HepG2 (cell line): ENCODE results near the gene OR10G8. TPM values are rescaled to one million over a fixed set of nuclear protein-coding genes. Genes with fewer than 3 reads are reported as not detected.

Experiments used
- ARID4A ChIP-seq: sonication (generic); formaldehyde crosslinking; IDR thresholded peaks from 2 replicates; pipeline ENCODE4 v1.5.0; 2020; ENCODE audit warnings: mild to moderate bottlenecking, missing genetic modification reagents, borderline replicate concordance
- BCLAF1 ChIP-seq: fragments of 450-650 bp; IDR thresholded peaks from 2 replicates; pipeline ENCODE4 v1.6.1; 2017; ENCODE audit warnings: mild to moderate bottlenecking
- IRF9 ChIP-seq: sonication (generic); formaldehyde crosslinking; IDR thresholded peaks from 2 replicates; pipeline ENCODE4 v1.8.0; 2022; ENCODE audit warnings: missing genetic modification reagents, mild to moderate bottlenecking, borderline replicate concordance
- LBX2 ChIP-seq: sonication (generic); formaldehyde crosslinking; IDR thresholded peaks from 2 replicates; pipeline ENCODE4 v1.5.0; 2020; ENCODE audit warnings: missing genetic modification reagents, mild to moderate bottlenecking, borderline replicate concordance
- PRDM4 ChIP-seq: sonication (generic); formaldehyde crosslinking; IDR thresholded peaks from 2 replicates; pipeline ENCODE4 v1.9.0; 2021; ENCODE audit warnings: missing genetic modification reagents, borderline replicate concordance
- SMAD1 ChIP-seq: sonication (generic); formaldehyde crosslinking; IDR thresholded peaks from 2 replicates; pipeline ENCODE4 v1.4.0; 2020; ENCODE audit warnings: missing genetic modification reagents, low read depth, mild to moderate bottlenecking, borderline replicate concordance
- SNAI1 ChIP-seq: sonication (generic); formaldehyde crosslinking; IDR thresholded peaks from 2 replicates; pipeline ENCODE4 v1.5.0; 2020; ENCODE audit warnings: mild to moderate bottlenecking, missing genetic modification reagents, borderline replicate concordance
- USF2 ChIP-seq, 2 experiments: sonication (generic) in 1 of 2; formaldehyde crosslinking in 1 of 2; IDR thresholded peaks; 2 replicates each; pipeline versions ENCODE4 v1.5.1 to v1.6.1; 2011 to 2020; ENCODE audit warnings: borderline replicate concordance in 1 of 2, low read depth in 1 of 2, low read length in 1 of 2, mild to moderate bottlenecking in 1 of 2, missing genetic modification reagents in 1 of 2, moderate library complexity in 1 of 2
- WIZ ChIP-seq: sonication (generic); formaldehyde crosslinking; IDR thresholded peaks from 2 replicates; pipeline ENCODE4 v1.5.1; 2020; ENCODE audit warnings: mild to moderate bottlenecking, missing genetic modification reagents
- YY1 ChIP-seq: IDR thresholded peaks from 2 replicates; pipeline ENCODE4 v1.6.1; 2011; ENCODE audit warnings: low read length, low read depth, moderate library complexity, mild to moderate bottlenecking; ENCODE audit not compliant: insufficient read depth, insufficient replicate concordance
- ZNF367 ChIP-seq: sonication (generic); formaldehyde crosslinking; IDR thresholded peaks from 2 replicates; pipeline ENCODE4 v1.4.0; 2020; ENCODE audit warnings: missing genetic modification reagents, borderline replicate concordance
- ZNF44 ChIP-seq: sonication (generic); formaldehyde crosslinking; IDR thresholded peaks from 2 replicates; pipeline ENCODE4 v1.5.1; 2020; ENCODE audit warnings: mild to moderate bottlenecking, missing genetic modification reagents
- polyA plus RNA-seq, 8 experiments: library from polyadenylated mRNA; depleted of rRNA in 3 of 8; stranded (reverse) in 7 of 8; unstranded in 1 of 8; fragments of >200 nt; fragmentation: Illumina TruSeq in 4 of 8; extraction: Trizol in 4 of 8; gene quantifications; 2 replicates each; pipeline versions ENCODE4 v1.2.1 to v1.2.3, GENCODE V29; 2011 to 2016; ENCODE audit warnings: low read depth in 4 of 8, missing spikeins in 1 of 8, mixed read lengths in 1 of 8; ENCODE audit not compliant: insufficient read depth in 1 of 8
- total RNA-seq, 5 experiments: library from RNA; depleted of rRNA; stranded (reverse); fragments of >200 nt; fragmentation: Illumina TruSeq; extraction: Trizol; gene quantifications; 2 replicates each; pipeline ENCODE4 v1.2.3, GENCODE V29; 2016; ENCODE audit warnings: low read depth in 1 of 5

Gene OR10G8
- total and polyA plus RNA-seq, 2 of the 13 experiments (the other 11 are each of a cell fraction or from before 2014, with no cell fraction given): not detected

- TF ChIP-seq PRDM4: no peak
- TF ChIP-seq ARID4A (CRISPR knock-in tag): no peak
- TF ChIP-seq ZNF44: no peak
- no peak for TF ChIP-seq YY1
- TF ChIP-seq LBX2 (CRISPR knock-in tag): 0 out of 2 replicates have a peak, but pooled peaks have one; percentile 30
- TF ChIP-seq USF2 (IDR thresholded peaks at IDR 0.05; ENCODE audit: low read depth, low read length): no peak
- TF ChIP-seq USF2 (CRISPR knock-in tag; IDR thresholded peaks at IDR 0.05; ENCODE audit: borderline replicate concordance): no peak
- no peak for TF ChIP-seq SMAD1 (CRISPR knock-in tag)
- TF ChIP-seq SNAI1 (CRISPR knock-in tag): no peak
- no peak for TF ChIP-seq WIZ
- no peak for TF ChIP-seq ZNF367 (CRISPR knock-in tag)
- TF ChIP-seq IRF9 (CRISPR knock-in tag): no peak
- TF ChIP-seq BCLAF1: no peak
Observed at GRCh38 chr11:124069429-124070401, 43.1 kb downstream of the OR10G8 start (continued).
